Activated CD4-positive, CD25-positive, alpha-beta regulatory T cell (primary cell): ENCODE data around the gene SLC24A5.

Experiments used
- DNase-seq, 4 experiments: peaks; one replicate each; lab custom pipeline; 2025; lab: John Stamatoyannopoulos, UW

Gene SLC24A5

GRCh38 chr15:48112242-48112641, 8.5 kb upstream of the SLC24A5 start:
- no peak for DNase-seq

DNA sequence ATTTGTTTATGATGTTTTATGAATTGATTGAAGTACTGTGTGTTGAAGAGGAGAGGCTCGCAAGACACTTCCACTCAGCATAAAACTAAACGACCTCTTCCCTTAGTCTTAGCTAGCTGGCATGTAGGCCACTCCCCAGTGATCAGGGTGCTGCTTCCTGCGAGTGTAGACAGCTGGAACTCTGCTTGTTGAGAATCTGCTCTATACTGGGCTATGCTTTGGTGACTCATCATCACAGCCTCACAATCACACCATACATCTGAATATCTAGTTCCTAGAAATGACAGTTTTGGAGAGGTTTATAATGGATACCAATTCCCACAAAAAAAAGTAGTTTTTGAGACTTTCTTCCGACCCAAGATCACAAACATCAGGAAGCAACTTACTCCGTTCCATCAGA, 1.5 kb upstream of the SLC24A5 start:
- DNase-seq, result no peak

GRCh38 chr15:48121849-48122248, 1.1 kb downstream of the SLC24A5 start:
- DNase-seq, result no peak

- no peak for DNase-seq
Observed at GRCh38 chr15:48126667-48127355, 6.0 kb downstream of the SLC24A5 start.

DNA sequence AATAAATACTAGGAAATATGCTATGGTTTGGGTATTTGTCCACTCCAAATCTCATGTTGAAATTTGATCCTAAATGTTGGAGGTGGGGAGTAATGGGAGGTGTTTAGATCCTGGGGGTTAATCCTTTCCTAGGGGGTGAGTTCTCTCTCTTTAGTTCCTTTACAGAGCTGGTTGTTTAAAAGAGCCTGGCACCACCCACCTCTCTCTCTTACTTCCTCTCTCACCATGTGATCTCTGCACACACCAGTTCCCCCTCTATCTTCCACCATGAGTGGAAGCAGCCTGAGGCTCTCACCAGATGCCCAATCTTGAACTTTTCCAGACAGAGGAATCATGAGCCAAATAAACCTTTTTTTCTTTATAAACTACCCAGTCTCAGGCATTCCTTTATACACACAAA, 10.5 kb downstream of the SLC24A5 start:
- no peak for DNase-seq

DNA sequence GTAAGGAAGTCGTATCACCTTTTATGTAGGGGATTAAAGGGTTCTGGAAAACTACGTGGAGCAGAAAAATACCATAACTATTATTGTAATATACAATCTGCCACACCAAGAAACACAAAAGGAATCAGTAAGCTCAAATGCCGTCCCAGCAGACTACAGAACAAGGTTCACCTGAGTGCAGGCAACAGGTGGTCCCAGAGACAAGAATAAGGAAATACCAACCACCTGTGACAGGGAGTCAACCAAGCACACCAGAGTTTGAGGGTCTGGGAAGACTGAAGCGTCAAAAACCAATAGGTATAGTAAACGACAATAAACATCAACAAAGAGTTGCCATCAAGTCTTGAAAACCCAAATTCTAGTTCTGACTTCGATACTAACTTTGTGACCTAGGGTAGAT, 12.1 kb downstream of the SLC24A5 start:
- no peak for DNase-seq

- no peak for DNase-seq
Observed at GRCh38 chr15:48143856-48144255, 23.1 kb downstream of the SLC24A5 start.

DNA sequence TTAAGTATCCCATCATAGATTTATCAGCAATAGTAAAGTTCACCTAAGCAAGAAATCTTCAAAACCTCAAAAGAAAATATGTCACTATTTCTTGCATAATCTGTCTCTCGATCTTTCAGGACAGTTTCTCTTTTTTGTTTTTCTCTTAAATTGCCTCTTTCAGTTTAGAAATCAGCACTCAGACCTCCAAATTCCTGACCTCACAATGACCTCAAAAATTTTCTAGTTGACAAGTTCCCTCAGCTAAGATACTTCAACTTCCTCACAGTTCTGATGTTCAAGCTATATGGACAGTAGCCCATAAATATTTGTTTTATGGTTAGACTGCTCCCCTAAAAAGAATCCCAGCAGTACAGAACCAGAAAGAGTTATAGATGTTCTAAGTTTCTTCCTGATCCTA, 24.1 kb downstream of the SLC24A5 start:
- no peak for DNase-seq

DNA sequence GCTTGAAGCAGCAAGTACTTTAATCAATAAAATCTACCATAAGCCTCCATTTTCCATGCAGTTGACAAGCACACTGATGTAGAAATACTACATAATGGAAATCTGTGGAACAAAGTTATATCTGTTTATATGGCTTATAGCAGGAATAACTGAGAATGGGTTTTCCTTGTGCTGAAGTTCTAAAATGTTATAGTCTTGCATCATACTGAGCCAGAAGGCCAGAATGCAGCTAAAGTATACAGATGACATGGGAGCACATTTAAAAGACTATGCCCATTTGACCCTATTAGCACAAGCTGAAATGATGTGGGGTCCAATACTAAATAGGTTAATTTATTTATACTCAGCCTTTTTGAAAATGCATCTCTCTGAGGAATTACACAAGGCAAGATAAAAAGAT, 25.1 kb downstream of the SLC24A5 start:
- no peak for DNase-seq

GRCh38 chr15:48147358-48147757, 26.6 kb downstream of the SLC24A5 start:
- no peak for DNase-seq

GRCh38 chr15:48149858-48150257, 29.1 kb downstream of the SLC24A5 start:
- DNase-seq, result no peak

DNA sequence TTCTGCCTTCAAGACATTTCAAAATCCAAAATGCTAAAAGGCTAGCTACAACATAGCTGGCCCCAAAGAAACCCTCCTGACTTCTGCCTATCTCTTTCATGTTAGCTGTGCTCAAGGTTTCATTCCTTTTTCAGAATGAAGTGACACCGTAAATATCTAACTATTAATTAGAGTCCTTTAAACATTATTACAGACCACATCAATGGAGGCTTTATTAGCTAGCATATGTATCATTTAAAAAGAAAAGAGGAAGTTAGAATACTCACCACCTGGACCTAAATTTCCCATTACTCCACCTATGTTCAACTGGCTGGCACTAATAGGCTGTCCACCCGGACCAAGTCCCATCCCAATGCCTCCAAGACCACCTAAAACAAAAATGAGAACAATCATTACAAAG, 32.7 kb downstream of the SLC24A5 start:
- no peak for DNase-seq

GRCh38 chr15:48168616-48169015, 47.8 kb downstream of the SLC24A5 start:
- no peak for DNase-seq

DNA sequence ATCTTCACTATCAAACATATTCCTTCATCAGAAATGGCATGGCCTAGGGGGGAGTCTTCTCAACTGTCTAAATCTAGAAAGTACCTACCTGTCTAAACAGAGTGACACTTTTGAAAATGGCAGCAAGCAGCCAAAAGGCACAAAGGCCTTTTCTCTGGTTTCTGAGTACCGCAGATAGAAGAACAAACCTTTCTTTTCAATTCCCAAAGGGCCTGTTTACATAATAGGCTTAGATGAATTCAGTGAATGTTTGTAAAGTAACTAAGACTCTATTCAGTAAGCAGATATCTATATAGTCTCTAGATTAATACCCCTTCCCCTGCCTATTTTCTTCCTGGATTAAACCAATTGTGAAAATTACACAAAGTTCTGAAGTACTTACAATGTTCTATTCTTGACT, 50.2 kb downstream of the SLC24A5 start:
- DNase-seq, result no peak

DNA sequence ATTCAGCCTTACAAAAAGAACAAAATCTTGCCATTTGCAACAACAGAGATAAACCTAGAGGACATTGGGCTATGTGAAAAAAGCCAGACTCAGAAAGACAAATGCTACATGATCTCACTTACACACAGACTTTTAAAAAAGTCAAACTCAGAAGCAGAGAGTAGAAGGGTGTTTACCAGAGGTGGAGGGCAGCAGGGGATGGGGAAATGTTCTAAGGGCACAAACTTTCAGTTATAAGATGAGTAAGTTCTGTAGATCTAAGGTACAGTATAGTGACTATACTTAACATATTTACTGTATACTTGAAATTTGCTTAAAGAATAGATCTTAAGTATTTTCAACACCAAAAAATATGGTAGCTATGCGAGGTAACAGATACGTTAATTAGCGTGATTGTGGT, 54.3 kb downstream of the SLC24A5 start:
- no peak for DNase-seq

GRCh38 chr15:48176112-48176511, 55.3 kb downstream of the SLC24A5 start:
- DNase-seq, result no peak

GRCh38 chr15:48176957-48177356, 56.2 kb downstream of the SLC24A5 start:
- no peak for DNase-seq

GRCh38 chr15:48177383-48177765, 56.6 kb downstream of the SLC24A5 start:
- peak in 1 of 4 experiments; percentile 1 for DNase-seq

GRCh38 chr15:48177766-48178647, 57.2 kb downstream of the SLC24A5 start, which contains the start of gene MYEF2:
TSS of gene MYEF2 (minus strand) at chr15:48178295. CDS start at chr15:48178237, 58 bp downstream.
- peak; percentile 11 to 33 (median 28) for DNase-seq

GRCh38 chr15:48178648-48178931, 57.8 kb downstream of the SLC24A5 start:
- no peak for DNase-seq

GRCh38 chr15:48182749-48183148, 62.0 kb downstream of the SLC24A5 start:
- DNase-seq, result no peak

- no peak for DNase-seq
Observed at GRCh38 chr15:48185529-48185928, 64.7 kb downstream of the SLC24A5 start.

DNA sequence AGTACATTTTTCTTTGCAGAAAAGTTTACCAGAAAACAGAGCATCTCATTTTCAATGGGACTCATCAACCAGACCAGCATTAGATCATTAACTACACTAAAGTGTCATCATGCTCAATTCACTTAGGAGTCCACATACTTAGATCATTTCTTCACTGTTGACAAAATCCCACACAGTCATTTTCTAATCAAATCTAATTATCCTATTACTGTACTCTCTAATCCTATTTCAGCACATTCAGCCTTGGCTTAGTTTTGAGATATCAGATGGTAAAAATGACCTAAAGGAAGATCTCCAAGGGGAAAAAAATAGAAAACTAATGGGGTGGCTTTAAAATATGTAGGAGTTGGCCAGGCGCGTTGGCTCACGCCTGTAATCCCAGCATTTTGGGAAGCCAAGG, 65.5 kb downstream of the SLC24A5 start:
- no peak for DNase-seq
